MM.1S (cell line): ENCODE measurements around the gene PCP2.

ENCODE experiments used
- DNase-seq: peaks from one replicate; pipeline ENCODE4 v3.0.0-alpha.2; 2015
- H2AFZ ChIP-seq: fragments of 300-600 bp; sonication (generic); 2 replicates; pipeline ENCODE4 v1.6.0; 2016; ENCODE audit warnings: antibody characterized with exemption, low read length
- H3F3A ChIP-seq: fragments of 300-600 bp; sonication (generic); 2 replicates; pipeline ENCODE4 v1.6.1; 2016; ENCODE audit warnings: mild to moderate bottlenecking, antibody characterized with exemption, low read length, moderate library complexity, mixed read lengths; ENCODE audit not compliant: insufficient read depth
- H3K27ac ChIP-seq: fragments of 300-600 bp; sonication (generic); 2 replicates; pipeline ENCODE4 v1.5.1; 2016; ENCODE audit warnings: mild to moderate bottlenecking, low read length
- H3K27me3 ChIP-seq: fragments of 300-600 bp; sonication (generic); replicated peaks from 2 replicates; pipeline ENCODE4 v1.6.0; 2016; ENCODE audit warnings: low read length; ENCODE audit not compliant: insufficient read depth
- H3K36me3 ChIP-seq: fragments of 300-600 bp; sonication (generic); replicated peaks from 2 replicates; pipeline ENCODE4 v1.6.1; 2016; ENCODE audit warnings: mild to moderate bottlenecking, low read length, mixed read lengths; ENCODE audit not compliant: insufficient read depth
- H3K4me1 ChIP-seq: fragments of 300-600 bp; sonication (generic); 2 replicates; pipeline ENCODE4 v1.6.1; 2016; ENCODE audit warnings: low read length, mixed read lengths
- H3K4me2 ChIP-seq: fragments of 300-600 bp; sonication (generic); 2 replicates; pipeline ENCODE4 v1.6.0; 2016; ENCODE audit warnings: low read depth, low read length
- H3K4me3 ChIP-seq: fragments of 300-600 bp; sonication (generic); 2 replicates; pipeline ENCODE4 v1.5.1; 2016; ENCODE audit warnings: low read length, mixed read lengths
- H3K79me2 ChIP-seq: fragments of 300-600 bp; sonication (generic); 2 replicates; pipeline ENCODE4 v1.6.1; 2016; ENCODE audit warnings: mixed run types, low read length, mixed read lengths
- H3K9ac ChIP-seq: fragments of 300-600 bp; sonication (generic); 2 replicates; pipeline ENCODE4 v1.6.1; 2016; ENCODE audit warnings: low read length, mixed read lengths
- H3K9me2 ChIP-seq: fragments of 300-600 bp; sonication (generic); replicated peaks from 2 replicates; pipeline ENCODE4 v1.6.1; 2016; ENCODE audit warnings: mild to moderate bottlenecking, low read length, mixed read lengths; ENCODE audit not compliant: insufficient read depth
- H3K9me3 ChIP-seq: fragments of 300-600 bp; sonication (generic); replicated peaks from 2 replicates; pipeline ENCODE4 v1.6.1; 2016; ENCODE audit warnings: mild to moderate bottlenecking, low read length, mixed read lengths; ENCODE audit not compliant: insufficient read depth
- H4K20me1 ChIP-seq: fragments of 300-600 bp; sonication (generic); 2 replicates; pipeline ENCODE4 v1.6.1; 2016; ENCODE audit warnings: mild to moderate bottlenecking, low read length, moderate library complexity, mixed read lengths; ENCODE audit not compliant: insufficient read depth
- EZH2 ChIP-seq: fragments of 300-600 bp; sonication (generic); optimal IDR thresholded peaks from 2 replicates; pipeline ENCODE3; 2017; ENCODE audit warnings: low read depth, mild to moderate bottlenecking, antibody characterized with exemption, low read length, mixed read lengths
- EZH2phosphoT487 ChIP-seq: fragments of 300-600 bp; sonication (generic); IDR thresholded peaks from 2 replicates; pipeline ENCODE4 v1.6.1; 2018; ENCODE audit warnings: antibody characterized with exemption, low read length
- TF ChIP-seq, protein P1 (sequence below): fragments of 300-600 bp; sonication (generic); IDR thresholded peaks from 2 replicates; pipeline ENCODE4 v1.5.1; 2016; ENCODE audit warnings: antibody characterized with exemption, low read length, mixed read lengths

The PCP2 gene

GRCh38 chr19:7607212-7607873, 26.2 kb downstream of the PCP2 start:
- Histone ChIP-seq H3F3A (no peaks in the 10 kb centered on the region), H3K79me2 (no peaks in the 10 kb centered on the region), H4K20me1 (no peaks in the 10 kb centered on the region), H3K9me2 (no peaks in the 10 kb centered on the region), H3K27ac (no peak overlapping the region), H3K27me3 (peaks cover 80% of the 10 kb centered on the region), H3K9me3 (no peaks in the 10 kb centered on the region), H3K4me3 (no peak overlapping the region), H3K4me2 (no peak overlapping the region), H3K9ac (no peak overlapping the region), H2AFZ (no peak overlapping the region), H3K36me3 (no peaks in the 10 kb centered on the region), H3K4me1 (no peaks in the 10 kb centered on the region)
- DNase-seq: no peak
- no peak for TF ChIP-seq EZH2phosphoT487
- TF ChIP-seq, protein P1, sequence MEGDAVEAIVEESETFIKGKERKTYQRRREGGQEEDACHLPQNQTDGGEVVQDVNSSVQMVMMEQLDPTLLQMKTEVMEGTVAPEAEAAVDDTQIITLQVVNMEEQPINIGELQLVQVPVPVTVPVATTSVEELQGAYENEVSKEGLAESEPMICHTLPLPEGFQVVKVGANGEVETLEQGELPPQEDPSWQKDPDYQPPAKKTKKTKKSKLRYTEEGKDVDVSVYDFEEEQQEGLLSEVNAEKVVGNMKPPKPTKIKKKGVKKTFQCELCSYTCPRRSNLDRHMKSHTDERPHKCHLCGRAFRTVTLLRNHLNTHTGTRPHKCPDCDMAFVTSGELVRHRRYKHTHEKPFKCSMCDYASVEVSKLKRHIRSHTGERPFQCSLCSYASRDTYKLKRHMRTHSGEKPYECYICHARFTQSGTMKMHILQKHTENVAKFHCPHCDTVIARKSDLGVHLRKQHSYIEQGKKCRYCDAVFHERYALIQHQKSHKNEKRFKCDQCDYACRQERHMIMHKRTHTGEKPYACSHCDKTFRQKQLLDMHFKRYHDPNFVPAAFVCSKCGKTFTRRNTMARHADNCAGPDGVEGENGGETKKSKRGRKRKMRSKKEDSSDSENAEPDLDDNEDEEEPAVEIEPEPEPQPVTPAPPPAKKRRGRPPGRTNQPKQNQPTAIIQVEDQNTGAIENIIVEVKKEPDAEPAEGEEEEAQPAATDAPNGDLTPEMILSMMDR: no peak
- TF ChIP-seq EZH2: no peak

DNA sequence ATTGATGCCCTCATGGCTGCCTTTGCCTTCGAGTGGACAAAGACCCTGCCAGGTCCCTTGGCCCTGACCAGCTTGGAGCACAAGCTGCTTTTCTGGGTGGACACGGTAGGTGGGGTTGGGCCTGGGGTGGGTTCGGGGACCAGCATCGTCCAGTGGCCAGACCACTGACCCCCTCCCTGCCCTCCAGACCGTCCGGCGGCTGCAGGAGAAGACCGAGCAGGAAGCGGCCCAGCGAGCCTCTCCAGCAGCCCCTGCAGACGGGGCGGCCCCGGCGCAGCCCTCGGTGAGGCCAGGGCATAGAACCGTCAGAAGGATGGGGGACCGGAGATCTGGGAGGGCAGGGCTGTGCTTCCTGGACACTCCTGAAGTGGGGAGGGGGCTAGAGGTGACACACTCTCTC, 27.2 kb downstream of the PCP2 start:
- H3K4me2 ChIP-seq: no peak overlapping the region
- no peaks in the 10 kb centered on the region for H3K79me2 ChIP-seq
- H3K9ac ChIP-seq: no peak overlapping the region
- H4K20me1 ChIP-seq: no peaks in the 10 kb centered on the region
- H3F3A ChIP-seq: no peaks in the 10 kb centered on the region
- no peaks in the 10 kb centered on the region for H3K9me3 ChIP-seq
- peaks cover 77% of the 10 kb centered on the region for H3K27me3 ChIP-seq
- TF ChIP-seq EZH2phosphoT487 (no peak), EZH2 (no peak)
- TF ChIP-seq, protein P1: no peak
- H3K4me1 ChIP-seq: no peaks in the 10 kb centered on the region
- H3K27ac ChIP-seq: no peak overlapping the region
- H2AFZ ChIP-seq: no peak overlapping the region
- no peaks in the 10 kb centered on the region for H3K9me2 ChIP-seq
- H3K4me3 ChIP-seq: no peak overlapping the region
- no peak for DNase-seq
- H3K36me3 ChIP-seq: no peaks in the 10 kb centered on the region

DNA sequence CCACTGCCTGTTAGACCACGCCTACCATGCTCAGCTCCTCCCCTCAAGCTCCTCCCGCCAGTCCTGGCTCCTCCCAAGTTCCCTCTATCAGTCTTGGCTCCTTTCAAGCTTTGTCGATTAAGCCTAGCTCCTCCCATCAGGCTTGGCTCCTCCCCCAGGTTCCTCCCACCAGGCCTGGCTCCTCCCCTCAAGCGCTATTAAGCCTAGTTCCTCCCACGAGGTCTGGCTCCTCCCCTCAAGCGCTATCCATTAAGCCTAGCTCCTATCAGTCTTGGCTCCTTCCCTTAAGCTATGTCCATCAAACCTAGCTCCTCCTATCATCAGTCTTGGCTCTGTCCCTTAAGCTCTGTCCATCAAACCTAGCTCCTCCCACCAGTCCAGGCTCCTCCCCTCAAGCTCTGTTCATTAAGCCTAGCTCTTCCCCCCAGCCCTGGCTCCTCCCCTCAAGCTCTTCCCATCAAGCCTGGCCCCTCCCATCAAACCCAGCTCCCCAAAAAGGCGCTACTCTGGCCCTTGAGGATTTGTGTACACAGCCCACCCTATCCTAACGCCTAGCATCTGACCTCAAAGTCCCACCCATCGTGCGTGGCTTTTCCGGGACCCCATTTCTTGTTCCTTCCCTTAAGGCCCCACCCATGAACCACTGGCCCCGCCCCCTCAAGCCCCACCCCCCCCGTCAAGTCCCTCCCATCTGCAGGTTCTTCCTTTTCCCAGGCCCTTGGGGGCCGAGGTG, 27.9 kb downstream of the PCP2 start:
- H3K27me3 ChIP-seq: peaks cover 73% of the 10 kb centered on the region
- no peaks in the 10 kb centered on the region for H3F3A ChIP-seq
- H3K4me3 ChIP-seq: no peak overlapping the region
- H3K9me2 ChIP-seq: no peaks in the 10 kb centered on the region
- TF ChIP-seq EZH2 (no peak), EZH2phosphoT487 (no peak)
- TF ChIP-seq, protein P1: no peak
- H3K4me2 ChIP-seq: no peak overlapping the region
- no peak overlapping the region for H3K27ac ChIP-seq
- H3K9ac ChIP-seq: no peak overlapping the region
- H3K9me3 ChIP-seq: no peaks in the 10 kb centered on the region
- peak; percentile 59 for DNase-seq
- no peaks in the 10 kb centered on the region for H4K20me1 ChIP-seq
- no peaks in the 10 kb centered on the region for H3K36me3 ChIP-seq
- H3K79me2 ChIP-seq: no peaks in the 10 kb centered on the region
- H2AFZ ChIP-seq: no peak overlapping the region
- no peaks in the 10 kb centered on the region for H3K4me1 ChIP-seq
